Measurements from ENCODE around the gene MAP3K14.

MAP3K14 gene

GRCh38 chr17:45338996-45339535 is 22.2 kb upstream of the MAP3K14 start:
- no peak for DNase-seq

DNA sequence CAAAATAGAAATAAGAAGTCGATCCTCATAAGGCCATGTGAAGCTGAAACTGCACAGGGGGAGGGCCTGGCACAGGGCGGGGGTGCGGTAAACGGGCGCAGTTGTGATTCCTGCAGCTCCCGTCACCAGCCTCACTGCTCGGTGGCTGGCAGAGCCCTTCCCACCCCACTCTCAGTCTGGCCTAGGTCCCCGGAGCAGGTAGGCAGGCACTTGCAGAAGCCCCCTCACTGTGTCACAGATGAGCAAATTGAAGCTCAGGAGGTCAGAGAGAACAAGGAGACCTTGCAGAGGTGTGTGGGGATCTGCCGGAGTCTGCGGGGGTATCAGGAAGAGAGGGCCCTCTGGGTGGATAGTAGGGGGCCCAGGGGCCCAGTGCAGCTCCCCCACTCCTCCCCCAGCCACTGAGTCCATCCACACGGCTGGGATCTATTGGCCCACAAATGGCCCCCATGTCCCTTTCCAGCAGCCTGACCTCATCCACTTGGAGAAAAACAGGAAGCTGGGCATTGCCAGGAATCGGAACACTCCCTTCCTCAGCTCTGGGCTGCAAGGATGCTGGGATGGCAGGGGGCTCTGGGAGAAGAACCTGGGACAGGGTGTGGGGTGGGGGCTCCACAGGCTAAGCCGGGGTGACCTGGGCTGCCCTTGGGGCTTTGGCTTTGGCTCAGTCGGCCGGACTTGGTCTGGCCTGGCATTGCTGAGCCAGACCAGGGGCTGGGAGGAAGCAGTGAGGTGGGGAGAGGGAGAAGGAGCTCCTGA is 21.4 kb upstream of the MAP3K14 start:
- DNase-seq = no peak

- no peak for DNase-seq
Observed at GRCh38 chr17:45336390-45337182, 19.8 kb upstream of the MAP3K14 start.

DNA sequence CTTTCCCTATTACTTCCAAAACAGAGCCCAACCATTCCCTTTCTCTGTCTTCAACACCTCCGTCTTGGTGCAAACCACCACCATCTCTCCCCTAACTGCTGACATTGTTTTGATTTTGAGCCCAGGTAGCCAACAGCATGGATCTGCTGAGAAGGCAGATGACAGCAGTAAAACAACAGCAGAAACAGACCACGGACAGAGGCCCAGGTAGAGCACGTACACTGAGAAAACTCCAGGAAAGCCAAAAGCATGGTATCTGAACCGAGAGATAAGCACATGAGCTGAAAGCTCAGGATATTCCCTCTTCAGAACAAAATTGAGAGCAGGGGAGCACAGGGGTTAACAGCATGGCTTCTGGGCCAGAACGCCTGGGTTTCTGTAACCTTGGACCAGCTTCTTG is 18.9 kb upstream of the MAP3K14 start:
- DNase-seq = no peak

DNA sequence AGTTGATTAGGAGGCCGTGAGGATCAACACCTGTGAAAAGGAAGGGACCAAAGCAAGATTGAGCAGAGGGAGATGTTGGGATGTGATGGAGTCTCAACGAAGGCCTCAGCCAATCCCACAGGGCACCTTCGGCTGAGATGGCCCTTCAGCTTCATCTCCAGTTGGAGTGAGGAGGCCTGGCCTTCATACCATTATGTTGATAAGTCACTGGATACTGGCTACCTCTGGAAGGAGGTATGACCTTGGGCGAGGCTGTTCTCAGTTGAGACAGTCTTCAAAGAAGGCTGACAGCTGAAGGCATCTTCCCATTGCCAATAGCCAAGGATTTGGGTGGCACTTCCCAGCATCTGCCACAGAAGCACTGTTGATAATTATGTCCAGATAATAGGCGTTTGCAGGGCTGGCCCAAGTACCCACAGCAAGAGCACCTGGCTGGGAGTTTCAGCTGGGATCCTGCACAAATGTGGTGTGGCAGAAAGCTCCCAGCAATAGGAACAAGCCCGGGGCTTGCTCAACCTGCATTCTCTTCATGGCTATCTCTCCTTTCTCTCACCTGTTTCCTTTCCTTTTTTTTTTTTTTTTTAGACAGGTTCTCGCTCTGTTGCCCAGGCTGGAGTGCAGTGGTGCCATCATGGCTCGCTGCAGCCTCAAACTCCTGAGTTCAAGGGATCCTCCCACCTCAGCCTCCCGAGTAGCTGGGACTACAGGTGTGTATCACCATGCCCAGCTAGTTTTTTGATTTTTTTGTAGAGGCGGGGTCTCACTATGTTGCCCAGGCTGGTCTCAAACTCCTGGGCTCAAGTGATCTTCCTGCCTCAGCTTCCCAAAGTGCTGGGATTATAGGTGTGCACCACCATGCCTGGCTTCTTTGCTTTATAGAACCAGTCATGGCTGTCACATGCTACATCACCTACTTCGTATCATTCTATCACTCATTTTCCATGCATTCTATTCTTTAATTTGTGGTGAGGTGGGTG is 18.2 kb upstream of the MAP3K14 start:
- no peak for DNase-seq

GRCh38 chr17:45334231-45334630 is 17.4 kb upstream of the MAP3K14 start:
- DNase-seq = no peak

GRCh38 chr17:45333702-45334092 is 16.9 kb upstream of the MAP3K14 start:
- no peak for DNase-seq

DNA sequence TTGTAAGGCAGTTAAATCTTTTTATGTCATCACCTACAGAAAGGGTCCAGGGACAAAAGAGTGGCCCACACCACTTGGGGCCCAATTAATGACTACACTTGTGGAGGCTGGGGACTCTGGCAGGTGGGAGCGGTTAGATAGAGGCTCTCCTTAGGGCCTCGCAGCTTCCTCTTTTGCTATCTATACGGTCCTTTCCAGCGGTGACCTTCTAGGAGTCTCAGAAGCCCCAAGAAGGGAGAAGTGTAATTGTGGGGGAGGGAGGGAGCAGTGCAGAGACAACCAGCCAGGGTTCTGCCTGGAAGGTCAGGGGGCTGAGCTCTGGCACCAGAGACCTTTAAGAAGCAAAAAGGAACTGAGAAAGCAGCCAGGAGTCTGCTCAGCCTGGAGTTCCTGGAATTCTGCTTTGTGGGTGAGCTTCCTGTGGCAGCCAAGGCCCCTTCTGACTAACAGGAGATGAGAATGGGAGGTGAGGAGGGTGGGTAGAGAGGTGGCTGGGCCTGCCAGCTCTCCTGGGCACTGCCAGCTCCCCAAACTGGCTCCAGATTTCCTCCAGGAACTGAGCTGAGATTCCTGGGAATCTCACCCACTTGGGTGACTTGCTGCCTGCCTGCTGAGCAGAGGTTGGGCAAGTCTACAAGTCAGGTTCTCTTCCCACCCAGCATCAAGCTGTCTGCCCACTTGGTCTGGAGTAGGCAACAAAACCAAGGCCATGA is 16.3 kb upstream of the MAP3K14 start:
- DNase-seq = peak; percentile 47

GRCh38 chr17:45332505-45332904 is 15.7 kb upstream of the MAP3K14 start:
- DNase-seq = no peak

GRCh38 chr17:45326626-45327025 is 9.8 kb upstream of the MAP3K14 start:
- DNase-seq = peak; percentile 82

DNA sequence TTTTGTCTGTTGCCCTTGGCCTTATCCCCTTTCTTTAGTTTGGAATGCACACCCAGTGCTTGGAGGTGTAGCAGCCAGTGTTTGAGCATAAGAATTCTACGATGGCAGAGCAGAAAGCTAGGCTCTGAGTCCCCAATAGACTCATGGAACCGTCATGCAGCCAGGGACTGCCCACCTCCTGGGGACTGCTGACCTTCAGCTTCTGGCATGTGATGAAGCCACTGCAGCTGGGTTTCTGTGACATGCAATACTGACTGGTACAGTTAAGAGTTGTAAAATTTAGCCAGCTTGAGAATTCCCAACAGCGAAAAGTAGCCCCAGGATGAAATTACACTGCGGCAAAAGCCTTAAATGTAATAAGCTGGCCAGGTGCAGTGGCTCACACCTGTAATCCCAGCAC is 9.0 kb upstream of the MAP3K14 start:
- DNase-seq = no peak

DNA sequence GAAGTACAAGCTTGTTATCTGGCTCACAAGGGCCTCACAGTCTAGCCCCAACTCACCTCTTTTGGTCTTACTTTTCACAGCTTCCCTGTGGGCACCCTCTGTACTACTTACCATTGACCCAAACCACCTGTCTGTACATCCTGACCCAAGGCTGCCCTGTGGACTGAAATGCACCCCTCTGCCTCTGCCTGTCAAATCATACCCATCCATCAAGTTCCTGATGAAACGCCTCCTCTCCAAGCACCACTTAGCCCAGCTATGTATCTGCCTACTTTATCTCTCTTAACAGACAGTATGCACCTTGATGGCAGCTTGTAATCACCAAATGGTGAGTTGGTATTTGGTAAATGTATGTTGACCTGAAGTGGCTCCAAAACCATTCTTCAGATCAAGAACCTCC is 7.5 kb upstream of the MAP3K14 start:
- no peak for DNase-seq

- DNase-seq = no peak
Observed at GRCh38 chr17:45322168-45322567, 5.3 kb upstream of the MAP3K14 start.

GRCh38 chr17:45320931-45321461 is 4.2 kb upstream of the MAP3K14 start:
- peak; percentile 99 for DNase-seq

GRCh38 chr17:45320349-45320930 is 3.6 kb upstream of the MAP3K14 start:
- DNase-seq = peak; percentile 88

- DNase-seq = peak; percentile 61
Observed at GRCh38 chr17:45319239-45319703, 2.5 kb upstream of the MAP3K14 start.

DNA sequence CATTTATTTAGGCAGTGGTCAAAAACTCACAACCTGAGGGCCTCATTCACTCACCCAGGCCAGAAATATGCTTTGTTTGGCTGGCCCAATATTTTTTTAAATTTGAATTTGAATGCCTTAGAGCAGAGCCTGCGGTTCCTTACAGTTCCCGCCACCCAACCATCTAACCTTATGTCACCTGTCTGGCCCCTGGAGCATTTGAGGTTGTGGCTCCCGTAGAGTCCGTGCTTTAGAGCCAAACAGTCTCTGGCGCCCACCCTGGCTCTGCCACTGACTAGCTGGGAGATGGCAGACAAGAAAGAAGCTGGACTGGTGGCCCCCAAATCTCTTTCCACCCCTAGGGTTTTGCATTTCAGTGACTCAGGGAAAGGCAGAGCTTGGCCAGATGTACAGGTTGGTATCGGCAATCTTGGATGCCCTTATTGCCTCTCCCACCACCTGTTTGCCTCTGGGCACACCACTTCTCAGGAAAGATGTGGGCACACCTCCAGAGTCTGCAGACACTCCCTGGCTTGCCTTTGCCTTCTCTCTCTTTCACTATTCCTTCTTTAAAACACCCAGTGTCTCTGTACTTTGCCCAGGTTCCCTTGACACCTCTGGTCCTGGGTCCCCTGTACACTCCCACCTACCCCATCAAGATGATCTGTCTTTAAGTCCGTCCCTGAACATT is 1.9 kb upstream of the MAP3K14 start:
- DNase-seq = no peak

- peak; percentile 100 for DNase-seq
Observed at GRCh38 chr17:45317111-45317928, 500 bp upstream of the MAP3K14 start.

GRCh38 chr17:45315648-45316433 is 979 bp downstream of the MAP3K14 start:
- no peak for DNase-seq

Data from fibroblast of upper back skin (primary cell).